HG02610 (cell line): ENCODE measurements around the gene CAPZA3.
"Not testable (repeated sequence)": the region's sequence is repeated elsewhere in the genome, so short reads cannot be mapped to it uniquely, and the experiment has no call there.

Source experiments
- ATAC-seq: cut with Tn5 transposase; IDR thresholded peaks from one replicate; pipeline ENCODE4 v1.9.1; 2021; ENCODE audit warnings: mild to moderate bottlenecking, moderate library complexity; ENCODE audit not compliant: unreplicated experiment

Gene CAPZA3

GRCh38 chr12:18737819-18738218 lies at the start of gene CAPZA3, which contains the start of gene PLCZ1:
Gene CAPZA3, plus strand, starts transcription at chr12:18738119. Its CDS starts 150 bp downstream, at chr12:18738269.
Gene PLCZ1, minus strand, starts transcription at chr12:18738012. Its CDS starts 641 bp downstream, at chr12:18737371.
- ATAC-seq, result no peak

- no peak for ATAC-seq
Measured at GRCh38 chr12:18689771-18690170, 48.1 kb upstream of the CAPZA3 start.

- no peak for ATAC-seq
Measured at GRCh38 chr12:18690653-18691052, 47.3 kb upstream of the CAPZA3 start.

GRCh38 chr12:18693986-18694385 lies 43.9 kb upstream of the CAPZA3 start:
- not testable (repeated sequence) for ATAC-seq

GRCh38 chr12:18696971-18697602 lies 40.8 kb upstream of the CAPZA3 start:
- no peak for ATAC-seq

- ATAC-seq, result no peak
Measured at GRCh38 chr12:18700271-18700670, 37.6 kb upstream of the CAPZA3 start.

GRCh38 chr12:18703321-18703720 lies 34.6 kb upstream of the CAPZA3 start:
- no peak for ATAC-seq

- no peak for ATAC-seq
Measured at GRCh38 chr12:18703911-18704310, 34.0 kb upstream of the CAPZA3 start.

GRCh38 chr12:18706798-18707197 lies 31.1 kb upstream of the CAPZA3 start:
- ATAC-seq, result no peak

- no peak for ATAC-seq
Measured at GRCh38 chr12:18716236-18716635, 21.7 kb upstream of the CAPZA3 start.

- ATAC-seq, result no peak
Measured at GRCh38 chr12:18718462-18718861, 19.5 kb upstream of the CAPZA3 start.

- no peak for ATAC-seq
Measured at GRCh38 chr12:18719922-18720510, 17.9 kb upstream of the CAPZA3 start.

- ATAC-seq, result no peak
Measured at GRCh38 chr12:18720690-18721089, 17.2 kb upstream of the CAPZA3 start.

- no peak for ATAC-seq
Measured at GRCh38 chr12:18721452-18721851, 16.5 kb upstream of the CAPZA3 start.

- ATAC-seq, result no peak
Measured at GRCh38 chr12:18723752-18724151, 14.2 kb upstream of the CAPZA3 start.

- ATAC-seq, result no peak
Measured at GRCh38 chr12:18731156-18731555, 6.8 kb upstream of the CAPZA3 start.

GRCh38 chr12:18747895-18748294 lies 10.0 kb downstream of the CAPZA3 start:
- ATAC-seq, result no peak

GRCh38 chr12:18749386-18749957 lies 11.6 kb downstream of the CAPZA3 start:
- no peak for ATAC-seq

GRCh38 chr12:18750085-18750484 lies 12.2 kb downstream of the CAPZA3 start:
- ATAC-seq, result no peak

GRCh38 chr12:18751866-18752265 lies 13.9 kb downstream of the CAPZA3 start:
- ATAC-seq, result no peak

GRCh38 chr12:18752280-18752920 lies 14.5 kb downstream of the CAPZA3 start:
- no peak for ATAC-seq

- ATAC-seq, result no peak
Measured at GRCh38 chr12:18752947-18753346, 15.0 kb downstream of the CAPZA3 start.
